Measurements from ENCODE around the gene SSBP3.

- no peak for TF ChIP-seq CTCF (IDR thresholded peaks at IDR 0.05)
- TF ChIP-seq POLR2A (IDR thresholded peaks at IDR 0.05): no peak
These were observed 120.3 kb downstream of the SSBP3 start for GRCh38 chr1:54285815-54286345.
